Inflammatory macrophage treated with lipopolysaccharide for 4 hours (primary cell): Measurements from ENCODE around the gene ULK1.
A peak's percentile ranks its signal among the peaks of the same experiment; 100 is the strongest.

Experiments used
- DNase-seq: peaks from one replicate; pipeline ENCODE4 v3.0.0-alpha.2; 2020

ULK1 gene

GRCh38 chr12:131894313-131894860 lies at the start of gene ULK1:
Gene ULK1, plus strand, starts transcription at chr12:131894622. Its CDS starts 380 bp downstream, at chr12:131895002.
- peak; percentile 91 for DNase-seq

GRCh38 chr12:131844656-131845055 lies 49.8 kb upstream of the ULK1 start:
- DNase-seq: no peak

GRCh38 chr12:131845121-131845520 lies 49.3 kb upstream of the ULK1 start:
- no peak for DNase-seq

GRCh38 chr12:131847456-131847855 lies 47.0 kb upstream of the ULK1 start:
- no peak for DNase-seq

- DNase-seq: no peak
These were observed 45.7 kb upstream of the ULK1 start for GRCh38 chr12:131848753-131849152.

- no peak for DNase-seq
These were observed 44.5 kb upstream of the ULK1 start for GRCh38 chr12:131849700-131850553.

- peak; percentile 66 for DNase-seq
These were observed 43.4 kb upstream of the ULK1 start for GRCh38 chr12:131850856-131851559.

- DNase-seq: no peak
These were observed 42.5 kb upstream of the ULK1 start for GRCh38 chr12:131851741-131852550.

GRCh38 chr12:131852551-131853299 lies 41.7 kb upstream of the ULK1 start:
- DNase-seq: no peak

GRCh38 chr12:131853832-131854797 lies 40.3 kb upstream of the ULK1 start:
- DNase-seq: no peak

GRCh38 chr12:131854861-131855476 lies 39.5 kb upstream of the ULK1 start:
- no peak for DNase-seq

- DNase-seq: no peak
These were observed 38.8 kb upstream of the ULK1 start for GRCh38 chr12:131855521-131856142.

GRCh38 chr12:131856366-131857097 lies 37.9 kb upstream of the ULK1 start:
- no peak for DNase-seq

- DNase-seq: no peak
These were observed 36.2 kb upstream of the ULK1 start for GRCh38 chr12:131857908-131858850.

- DNase-seq: peak; percentile 91
These were observed 33.8 kb upstream of the ULK1 start for GRCh38 chr12:131860472-131861260.

GRCh38 chr12:131861261-131862083 lies 33.0 kb upstream of the ULK1 start:
- no peak for DNase-seq
